HepG2 (cell line): ENCODE data around the gene VWA7. TPM values are rescaled to one million over a fixed set of nuclear protein-coding genes. Genes with fewer than 3 reads are reported as not detected.
A peak's percentile ranks its signal among the peaks of the same experiment; 100 is the strongest.

ENCODE experiments used
- BORCS8-MEF2B ChIP-seq: sonication (generic); formaldehyde crosslinking; IDR thresholded peaks from 2 replicates; pipeline ENCODE4 v1.8.0; 2022; ENCODE audit warnings: mild to moderate bottlenecking, missing genetic modification reagents
- CSRNP1 ChIP-seq: sonication (generic); formaldehyde crosslinking; IDR thresholded peaks from 2 replicates; pipeline ENCODE4 v1.8.1; 2023; ENCODE audit warnings: mild to moderate bottlenecking, missing genetic modification reagents
- ELF4 ChIP-seq: sonication (generic); formaldehyde crosslinking; IDR thresholded peaks from 2 replicates; pipeline ENCODE4 v1.5.0; 2020; ENCODE audit warnings: missing genetic modification reagents, mild to moderate bottlenecking, moderate library complexity, borderline replicate concordance
- ETV6 ChIP-seq: sonication (generic); formaldehyde crosslinking; conservative IDR thresholded peaks from 2 replicates; pipeline ENCODE4 v1.4.0; 2020; ENCODE audit warnings: missing genetic modification reagents
- FOXP4 ChIP-seq: sonication (generic); formaldehyde crosslinking; IDR thresholded peaks from 2 replicates; pipeline ENCODE4 v1.4.0; 2020; ENCODE audit warnings: missing genetic modification reagents
- GATA4 ChIP-seq: sonication (generic); IDR thresholded peaks from 2 replicates; pipeline ENCODE4 v1.6.1; 2016; ENCODE audit warnings: antibody characterized with exemption, low read depth, borderline replicate concordance
- MTF1 ChIP-seq: sonication (generic); formaldehyde crosslinking; IDR thresholded peaks from 2 replicates; pipeline ENCODE4 v1.5.0; 2020; ENCODE audit warnings: missing genetic modification reagents
- NFAT5 ChIP-seq: sonication (generic); formaldehyde crosslinking; IDR thresholded peaks from 2 replicates; pipeline ENCODE4 v1.4.0; 2020; ENCODE audit warnings: missing genetic modification reagents
- PBX3 ChIP-seq: sonication (generic); formaldehyde crosslinking; IDR thresholded peaks from 2 replicates; pipeline ENCODE4 v1.8.1; 2023; ENCODE audit warnings: missing genetic modification reagents, inconsistent platforms, borderline replicate concordance
- ZBTB10 ChIP-seq: sonication (generic); formaldehyde crosslinking; IDR thresholded peaks from 2 replicates; pipeline ENCODE4 v1.4.0; 2020; ENCODE audit warnings: missing genetic modification reagents, borderline replicate concordance
- ZBTB21 ChIP-seq: sonication (generic); formaldehyde crosslinking; IDR thresholded peaks from 2 replicates; pipeline ENCODE4 v1.4.0; 2020; ENCODE audit warnings: missing genetic modification reagents
- ZFP1 ChIP-seq: IDR thresholded peaks from 2 replicates; pipeline ENCODE4 v1.6.1; 2016
- ZMAT3 ChIP-seq: sonication (generic); formaldehyde crosslinking; conservative IDR thresholded peaks from 2 replicates; pipeline ENCODE4 v1.7.0; 2021; ENCODE audit warnings: missing genetic modification reagents
- ZNF101 ChIP-seq: sonication (generic); formaldehyde crosslinking; IDR thresholded peaks from 2 replicates; pipeline ENCODE4 v1.4.0; 2020; ENCODE audit warnings: mild to moderate bottlenecking, low read depth, missing genetic modification reagents, borderline replicate concordance
- ZNF547 ChIP-seq: sonication (generic); formaldehyde crosslinking; IDR thresholded peaks from 2 replicates; pipeline ENCODE4 v1.5.1; 2020; ENCODE audit warnings: mild to moderate bottlenecking, missing genetic modification reagents
- ZNF556 ChIP-seq: sonication (generic); formaldehyde crosslinking; IDR thresholded peaks from 2 replicates; pipeline ENCODE4 v1.4.0; 2020; ENCODE audit warnings: mild to moderate bottlenecking, missing genetic modification reagents, borderline replicate concordance
- ZNF605 ChIP-seq: sonication (generic); formaldehyde crosslinking; IDR thresholded peaks from 2 replicates; pipeline ENCODE4 v1.8.0; 2022; ENCODE audit warnings: mild to moderate bottlenecking, missing genetic modification reagents
- polyA plus RNA-seq, 8 experiments: library from polyadenylated mRNA; depleted of rRNA in 3 of 8; stranded (reverse) in 7 of 8; unstranded in 1 of 8; fragments of >200 nt; fragmentation: Illumina TruSeq in 4 of 8; extraction: Trizol in 4 of 8; gene quantifications; 2 replicates each; pipeline versions ENCODE4 v1.2.1 to v1.2.3, GENCODE V29; 2011 to 2016; ENCODE audit warnings: low read depth in 4 of 8, missing spikeins in 1 of 8, mixed read lengths in 1 of 8; ENCODE audit not compliant: insufficient read depth in 1 of 8
- total RNA-seq, 5 experiments: library from RNA; depleted of rRNA; stranded (reverse); fragments of >200 nt; fragmentation: Illumina TruSeq; extraction: Trizol; gene quantifications; 2 replicates each; pipeline ENCODE4 v1.2.3, GENCODE V29; 2016; ENCODE audit warnings: low read depth in 1 of 5

The VWA7 gene
- total and polyA plus RNA-seq, 2 of the 13 experiments (the other 11 are each of a cell fraction or from before 2014, with no cell fraction given): 0.86 to 3.3 TPM

- TF ChIP-seq BORCS8-MEF2B (CRISPR knock-in tag) (no peak; the same call in 1 of the 2 replicates), ZNF547 (peak; percentile 59; the same call in 1 of the 2 replicates), NFAT5 (CRISPR knock-in tag) (peak; percentile 14; the same call in 1 of the 2 replicates), GATA4 (no peak; the same call in 1 of the 2 replicates), ZFP1 (no peak), ELF4 (CRISPR knock-in tag) (peak; percentile 68; the same call in 1 of the 2 replicates), FOXP4 (CRISPR knock-in tag) (peak; percentile 59), ZNF101 (CRISPR knock-in tag) (no peak), MTF1 (CRISPR knock-in tag) (no peak), ZBTB10 (CRISPR knock-in tag) (peak; percentile 96), ZMAT3 (CRISPR knock-in tag) (no peak; the same call in 1 of the 2 replicates), ZNF556 (peak; percentile 83; the same call in 1 of the 2 replicates), PBX3 (CRISPR knock-in tag) (0 out of 2 replicates have a peak, but pooled peaks have one; percentile 26), ZBTB21 (CRISPR knock-in tag) (no peak), ETV6 (CRISPR knock-in tag) (no peak), CSRNP1 (CRISPR knock-in tag) (peak; percentile 80; the same call in 1 of the 2 replicates), ZNF605 (CRISPR knock-in tag) (peak; percentile 91)
These were observed 47.6 kb downstream of the VWA7 start (continued) for GRCh38 chr6:31729515-31729978.
